NCI-H2107 treated with DMSO at 0.1 percent for 48 hours (cell line): ENCODE results near the gene PCGF3.
"Not testable (repeated sequence)": the region's sequence is repeated elsewhere in the genome, so short reads cannot be mapped to it uniquely, and the experiment has no call there.

ENCODE experiments used
- DNase-seq: peaks from one replicate; lab custom pipeline; 2025; ENCODE audit not compliant: unreplicated experiment; lab: John Stamatoyannopoulos, UW

PCGF3 gene

GRCh38 chr4:667545-667925 lies 38.1 kb upstream of the PCGF3 start:
- DNase-seq = no peak

GRCh38 chr4:668219-668618 lies 37.4 kb upstream of the PCGF3 start:
- DNase-seq = not testable (repeated sequence)

GRCh38 chr4:669806-670559 lies 35.6 kb upstream of the PCGF3 start:
- DNase-seq = not testable (repeated sequence)

DNA sequence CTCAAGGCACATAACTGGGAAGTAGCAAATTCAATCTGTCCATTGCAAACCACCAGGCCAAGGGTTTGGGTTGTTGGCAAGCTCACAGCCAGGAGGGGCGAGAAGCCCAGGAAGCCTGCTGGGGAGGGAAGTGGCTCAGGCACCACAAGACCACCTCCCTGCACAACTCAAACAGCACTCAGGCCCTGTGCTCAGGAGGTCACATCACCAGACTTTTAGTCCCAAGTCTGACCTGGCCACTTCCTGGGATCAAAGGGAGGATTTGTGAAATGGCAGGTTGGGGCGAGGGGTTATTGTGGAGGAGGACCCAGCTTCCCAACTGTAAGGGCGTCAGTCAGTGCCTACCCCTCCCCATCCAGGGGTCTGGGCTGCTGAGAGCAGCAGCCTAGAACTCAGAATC lies 33.9 kb upstream of the PCGF3 start:
- DNase-seq = no peak

DNA sequence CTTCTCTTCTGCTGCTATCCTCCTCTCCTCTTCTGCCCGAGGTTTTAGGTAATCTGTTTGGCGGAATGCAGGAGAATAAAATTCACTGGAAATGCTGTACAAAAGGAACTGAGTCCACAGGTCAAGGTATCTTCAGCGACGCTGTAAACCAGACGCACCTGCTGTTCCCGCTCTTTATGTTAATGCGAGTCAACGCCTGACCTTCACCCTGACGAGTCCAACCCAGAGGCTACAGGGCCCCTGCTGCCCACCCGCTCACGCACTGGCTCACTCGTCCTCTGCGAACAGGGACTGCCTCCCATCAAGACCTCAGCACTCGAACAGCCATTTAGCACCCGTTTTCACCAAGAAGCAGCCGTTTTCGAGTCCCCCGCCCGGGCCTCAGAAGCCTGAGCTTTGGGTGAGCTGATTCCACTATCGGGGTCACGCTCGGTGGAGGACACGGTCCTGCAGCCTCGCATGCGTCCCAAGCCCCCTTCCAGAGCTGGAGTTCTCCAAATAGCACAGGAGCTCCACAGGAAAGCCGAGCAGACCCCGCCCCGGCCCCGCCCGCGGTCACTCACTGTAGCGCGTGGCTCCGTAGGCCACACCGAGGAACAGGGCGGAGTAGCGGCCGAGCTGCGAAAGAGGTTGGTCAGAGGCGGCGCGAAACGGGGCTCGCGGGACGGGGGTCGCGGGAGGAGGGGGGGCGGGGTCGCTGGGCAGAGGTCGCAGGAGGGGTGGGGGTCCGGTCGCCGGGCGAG lies 32.1 kb upstream of the PCGF3 start:
- DNase-seq = no peak

DNA sequence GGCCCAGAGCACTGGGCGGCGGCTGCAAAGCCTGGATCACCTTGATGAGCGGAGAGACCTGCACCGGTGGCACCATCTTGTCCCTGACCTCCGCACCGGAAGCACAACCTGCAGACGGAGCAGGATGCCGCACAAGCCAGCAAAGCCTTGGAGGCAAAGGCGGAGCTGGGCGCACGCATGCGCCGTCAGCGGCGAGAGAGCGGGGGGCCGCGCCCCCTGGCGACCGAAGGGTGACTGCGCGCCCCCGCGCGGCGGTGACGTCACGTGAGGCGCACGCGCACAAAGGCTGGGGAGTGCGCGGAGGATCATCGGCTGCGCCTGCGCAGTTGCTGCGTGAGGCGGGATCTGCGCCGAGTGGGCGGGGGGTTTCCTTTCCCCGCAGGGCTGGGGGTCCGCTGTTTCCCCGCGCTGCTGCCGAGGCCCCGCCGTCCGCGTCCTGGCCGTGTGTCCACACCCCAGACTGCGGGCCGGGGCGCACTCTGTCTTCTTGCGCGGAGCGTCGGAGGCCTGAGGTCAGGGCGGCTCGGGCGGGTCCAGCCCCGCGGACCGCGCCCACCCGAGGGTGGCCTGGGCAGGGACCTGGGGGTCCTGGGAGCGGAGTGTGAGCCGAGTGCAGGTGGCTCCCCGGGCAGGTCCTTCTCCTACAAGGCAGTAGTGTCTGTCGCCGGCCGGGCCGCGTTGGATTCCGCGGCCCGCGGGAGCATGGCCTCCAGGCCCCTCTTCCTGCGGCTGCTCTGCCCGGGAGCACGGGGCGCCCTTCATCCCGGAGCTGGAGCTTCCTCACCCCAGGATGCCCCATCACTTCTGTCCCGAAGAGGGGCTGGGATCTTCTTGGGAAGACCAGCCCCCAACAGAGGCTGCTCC lies 31.2 kb upstream of the PCGF3 start, which contains the start of the genes ATP5ME and MYL5:
Gene ATP5ME (minus strand): TSS at position 105 of the 864 bp plus-strand sequence. CDS start 29 bp downstream, at position 76.
Gene MYL5 (plus strand): TSS at position 371 of the 864 bp plus-strand sequence. CDS start 3,485 bp downstream, outside the sequence.
- DNase-seq = peak; percentile 58

DNA sequence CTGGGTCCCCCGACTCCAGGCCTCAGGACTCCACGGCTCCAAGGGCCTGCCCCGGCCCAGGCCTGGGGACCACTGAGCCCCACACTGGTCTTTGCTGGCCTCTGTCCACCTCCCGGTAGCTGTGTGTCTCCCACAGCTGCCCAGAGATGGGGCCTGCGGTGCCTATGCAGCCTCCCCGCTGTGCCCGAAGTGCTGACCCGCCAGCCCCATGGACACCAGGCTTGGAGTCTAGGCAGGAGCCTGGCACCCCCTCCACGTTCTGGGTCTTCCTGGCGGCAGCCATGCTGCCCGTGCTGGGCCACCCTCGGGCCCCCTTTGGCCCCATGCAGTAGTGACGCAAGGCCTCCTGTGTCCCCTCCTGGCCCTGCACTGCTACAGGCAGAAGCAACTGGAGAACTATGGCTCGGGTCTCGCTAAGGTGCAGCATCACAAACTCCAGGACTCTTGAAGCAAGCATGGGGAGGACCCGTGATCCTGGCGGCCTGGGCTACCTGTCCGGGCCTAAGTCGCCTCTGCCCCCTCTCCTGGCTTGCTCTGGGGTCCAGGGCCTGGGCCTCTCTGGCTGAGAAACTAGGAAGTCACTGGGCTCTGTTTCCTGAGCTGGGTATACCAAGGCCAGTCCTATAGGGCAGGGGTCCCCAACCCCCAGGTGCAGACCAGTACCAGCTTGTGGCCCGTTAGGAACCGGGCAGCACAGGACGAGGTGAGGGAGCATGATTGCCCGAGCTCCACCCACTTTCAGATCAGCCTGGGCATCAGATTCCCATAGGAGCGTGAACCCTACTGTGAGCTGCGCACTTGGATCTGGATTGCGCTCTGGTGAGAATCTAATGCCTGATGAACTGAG lies 30.4 kb upstream of the PCGF3 start:
- DNase-seq = no peak

DNA sequence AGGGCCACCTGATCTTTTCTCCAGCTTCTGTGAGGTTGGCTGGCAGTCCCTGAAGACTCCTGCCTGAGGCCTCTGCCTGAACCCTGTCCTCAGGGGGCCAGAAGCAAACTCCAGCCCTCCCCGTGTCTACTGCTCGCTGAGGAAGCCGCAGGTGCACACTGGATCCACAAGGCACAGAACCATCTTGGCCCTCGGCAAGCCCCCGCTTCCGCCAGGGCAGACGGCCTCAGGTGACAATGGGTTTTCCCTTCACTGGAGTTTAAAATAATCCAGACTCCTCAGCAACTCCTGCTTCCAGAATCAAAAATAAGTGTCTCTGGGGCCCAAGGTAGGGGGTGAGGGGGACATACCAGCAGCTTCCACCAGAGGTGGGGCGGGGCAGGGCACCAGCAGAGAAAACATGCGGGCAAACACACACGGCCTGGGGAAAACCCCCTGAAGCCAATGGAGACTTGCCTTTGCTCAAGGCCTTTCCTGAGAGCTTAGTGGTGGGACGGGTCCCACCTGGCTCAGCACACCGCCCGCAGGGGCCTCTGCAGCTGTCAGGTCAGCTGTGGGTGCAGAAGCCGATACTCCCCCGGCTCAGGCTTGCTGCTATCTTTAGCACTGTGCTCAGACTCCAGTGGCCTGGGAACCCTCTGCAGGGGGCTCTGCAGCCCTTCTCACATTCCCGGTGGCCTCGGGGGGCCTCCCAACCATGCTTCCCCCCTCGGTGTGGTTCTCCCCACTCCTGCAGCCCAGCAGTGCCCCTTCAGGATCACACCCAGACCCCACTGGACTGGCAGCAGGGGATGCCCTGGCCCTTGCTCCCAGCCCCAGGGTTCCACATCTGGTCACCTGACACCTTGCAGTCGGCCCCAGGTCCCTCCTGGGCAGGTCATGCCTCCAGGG lies 29.4 kb upstream of the PCGF3 start:
- no peak for DNase-seq

DNA sequence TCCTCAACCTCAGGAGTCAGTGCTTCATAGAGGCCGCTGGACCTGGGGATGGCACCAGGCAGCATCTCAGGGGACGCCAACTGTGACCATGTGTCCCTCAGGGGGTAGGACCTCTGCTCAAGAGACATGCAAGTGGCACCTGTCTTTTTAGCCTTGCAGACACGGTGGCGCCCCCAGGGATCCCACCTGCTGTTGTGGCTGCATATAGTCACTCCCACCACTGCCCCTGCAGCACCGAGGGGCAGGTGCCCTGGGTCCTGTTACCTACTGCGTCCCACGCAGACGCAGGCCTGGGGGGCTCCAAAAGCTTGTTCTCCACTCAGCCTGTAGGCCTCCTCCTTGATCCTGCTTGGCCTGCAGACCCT lies 28.8 kb upstream of the PCGF3 start:
- no peak for DNase-seq

DNA sequence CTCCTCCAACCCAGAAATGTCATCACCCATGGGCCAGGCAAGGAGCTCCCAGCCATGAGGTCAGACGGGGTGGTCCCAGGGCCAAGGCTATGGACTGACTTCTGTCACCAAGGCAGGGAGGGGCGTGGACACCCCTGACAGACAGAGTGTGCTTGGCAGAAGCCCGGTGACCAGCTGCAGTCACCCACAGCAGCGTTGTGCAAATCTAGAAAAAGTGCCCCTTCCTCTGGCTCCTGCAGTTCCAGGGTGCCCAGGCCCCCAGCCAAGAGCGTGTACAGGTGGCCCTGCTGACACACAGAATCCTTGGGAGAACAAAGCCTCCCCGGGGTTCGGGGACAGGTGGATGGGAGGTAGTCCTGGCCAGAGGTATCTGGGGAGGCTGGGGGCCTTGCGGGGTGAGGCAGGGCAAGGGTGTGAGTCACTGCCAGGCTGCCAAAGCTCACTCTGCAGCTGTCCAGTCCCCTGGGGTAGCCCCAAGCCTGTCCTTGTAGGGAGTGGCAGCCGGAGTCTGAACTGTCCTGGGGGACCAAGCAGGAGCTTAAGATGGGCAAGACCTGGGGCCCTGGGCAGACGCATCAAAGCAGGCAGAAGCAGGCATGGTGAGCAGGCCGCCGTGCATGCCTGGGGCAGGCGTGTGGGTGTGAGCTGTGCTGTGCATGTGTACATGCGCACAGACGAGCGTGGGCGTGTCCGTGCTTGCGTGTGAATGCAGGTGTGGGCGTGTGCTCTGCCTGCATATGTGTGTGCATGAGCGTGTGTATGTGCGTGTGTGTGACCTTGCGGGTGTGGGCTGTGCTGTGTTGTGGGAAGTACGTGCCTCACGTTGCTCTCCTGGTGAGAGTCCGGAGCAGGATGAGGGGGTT lies 28.0 kb upstream of the PCGF3 start:
- DNase-seq = no peak

GRCh38 chr4:678331-679103 lies 27.1 kb upstream of the PCGF3 start:
- DNase-seq = no peak

- no peak for DNase-seq
These were observed 26.5 kb upstream of the PCGF3 start for GRCh38 chr4:679104-679481.

GRCh38 chr4:679629-680028 lies 26.0 kb upstream of the PCGF3 start:
- no peak for DNase-seq

GRCh38 chr4:680091-680490 lies 25.5 kb upstream of the PCGF3 start:
- DNase-seq = no peak

GRCh38 chr4:680551-680927 lies 25.1 kb upstream of the PCGF3 start:
- DNase-seq = no peak

DNA sequence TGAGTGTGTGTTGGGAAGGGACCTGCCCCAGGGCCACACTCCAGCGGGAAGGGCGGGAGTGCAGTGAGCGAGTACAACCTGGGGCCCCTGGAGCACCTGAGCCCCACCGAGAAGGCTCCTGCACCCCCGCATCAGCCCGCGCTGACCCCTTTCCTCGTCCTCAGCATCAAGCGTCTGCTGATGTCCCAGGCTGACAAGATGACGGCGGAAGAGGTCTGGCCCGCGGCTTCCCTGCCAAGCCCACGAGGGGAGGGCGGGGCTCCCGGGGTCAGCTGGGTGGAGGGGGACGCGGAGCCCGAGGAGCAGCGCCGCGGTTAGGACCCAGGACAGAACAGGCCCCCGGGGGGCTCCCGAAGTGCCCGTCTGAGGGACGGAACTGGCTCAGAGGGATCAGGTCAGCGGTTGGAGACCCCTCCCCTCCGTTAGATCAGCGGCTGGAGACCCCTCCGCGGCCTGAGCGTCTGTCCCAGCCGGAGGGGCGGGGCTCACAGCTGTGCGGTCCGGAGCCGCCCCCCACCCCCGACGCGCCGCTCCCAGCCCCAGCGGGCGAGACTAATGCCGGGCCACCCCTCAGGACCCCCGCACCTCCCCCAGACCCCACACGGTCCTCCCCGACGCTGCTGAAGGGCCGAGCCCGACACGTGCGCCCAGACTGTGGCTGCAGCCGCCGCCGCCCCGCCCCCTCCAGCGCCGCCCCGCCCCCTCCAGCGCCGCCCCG lies 24.5 kb upstream of the PCGF3 start:
- no peak for DNase-seq

DNA sequence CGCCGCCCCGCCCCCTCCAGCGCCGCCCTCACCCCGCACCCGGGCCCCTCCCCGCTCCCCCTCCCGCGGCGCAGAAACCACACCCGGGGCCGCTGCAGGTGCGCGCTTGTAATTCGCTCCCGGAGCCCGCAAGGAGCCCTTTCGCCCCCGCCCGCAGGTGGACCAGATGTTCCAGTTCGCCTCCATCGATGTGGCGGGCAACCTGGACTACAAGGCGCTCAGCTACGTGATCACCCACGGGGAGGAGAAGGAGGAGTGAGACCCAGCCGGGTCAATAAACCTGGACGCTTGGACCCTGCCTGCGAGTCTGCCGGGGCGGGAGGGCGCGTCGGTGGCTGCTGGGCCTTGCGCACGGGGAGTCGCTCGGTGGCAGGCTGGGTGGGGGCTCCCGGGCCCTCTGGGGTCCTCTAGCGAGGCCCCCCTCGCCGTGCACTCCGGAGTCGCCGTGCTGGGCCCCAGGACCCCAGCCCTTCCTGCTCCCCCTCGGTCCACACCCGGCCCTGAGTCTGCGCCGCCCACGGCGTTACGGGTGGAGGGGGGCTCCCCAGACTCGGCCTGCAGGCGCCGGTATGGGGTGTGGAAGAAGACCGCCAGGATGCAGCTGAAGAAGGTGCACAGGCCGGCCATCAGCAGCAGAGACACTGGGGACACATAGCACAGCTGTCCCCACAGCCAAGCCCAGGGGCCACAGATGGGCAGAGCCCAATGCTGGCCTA lies 23.7 kb upstream of the PCGF3 start:
- no peak for DNase-seq
